ENCODE data around the gene TSEN15.

DNA sequence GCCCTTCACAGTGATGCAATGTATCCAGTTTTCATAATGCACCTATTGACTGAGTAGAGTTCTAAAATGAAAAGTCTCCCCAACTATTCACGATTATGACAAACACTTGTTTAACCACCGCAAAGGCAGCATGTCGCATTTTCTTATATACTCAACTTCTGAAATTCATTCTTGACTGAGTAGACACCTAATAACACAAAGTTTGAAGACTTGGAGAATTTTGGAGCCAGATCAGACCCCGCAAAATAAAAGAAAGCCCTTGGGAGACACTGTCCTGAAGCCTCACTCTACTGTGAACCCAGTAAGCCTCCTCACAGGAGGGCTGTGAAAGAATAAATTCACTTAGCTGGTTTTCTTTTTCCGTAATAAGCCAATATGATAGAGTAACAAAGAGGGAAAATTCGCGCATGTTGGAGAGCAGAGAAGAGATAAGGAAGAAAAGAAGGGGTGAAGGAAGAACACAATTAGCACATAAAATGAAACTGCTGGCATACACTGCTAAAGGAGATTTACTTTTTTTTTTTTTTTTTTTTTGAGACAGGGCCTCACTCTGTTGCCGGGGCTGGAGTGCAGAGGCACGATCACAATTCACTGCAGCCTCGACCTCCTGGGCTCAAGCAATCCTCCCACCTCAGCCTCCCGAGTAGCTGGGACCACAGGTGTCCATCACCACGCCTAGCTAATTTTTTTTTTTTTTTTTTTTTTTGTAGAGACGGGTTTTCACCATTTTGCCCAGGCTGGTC lies 13.5 kb upstream of the TSEN15 start:
- TF ChIP-seq, protein P1, sequence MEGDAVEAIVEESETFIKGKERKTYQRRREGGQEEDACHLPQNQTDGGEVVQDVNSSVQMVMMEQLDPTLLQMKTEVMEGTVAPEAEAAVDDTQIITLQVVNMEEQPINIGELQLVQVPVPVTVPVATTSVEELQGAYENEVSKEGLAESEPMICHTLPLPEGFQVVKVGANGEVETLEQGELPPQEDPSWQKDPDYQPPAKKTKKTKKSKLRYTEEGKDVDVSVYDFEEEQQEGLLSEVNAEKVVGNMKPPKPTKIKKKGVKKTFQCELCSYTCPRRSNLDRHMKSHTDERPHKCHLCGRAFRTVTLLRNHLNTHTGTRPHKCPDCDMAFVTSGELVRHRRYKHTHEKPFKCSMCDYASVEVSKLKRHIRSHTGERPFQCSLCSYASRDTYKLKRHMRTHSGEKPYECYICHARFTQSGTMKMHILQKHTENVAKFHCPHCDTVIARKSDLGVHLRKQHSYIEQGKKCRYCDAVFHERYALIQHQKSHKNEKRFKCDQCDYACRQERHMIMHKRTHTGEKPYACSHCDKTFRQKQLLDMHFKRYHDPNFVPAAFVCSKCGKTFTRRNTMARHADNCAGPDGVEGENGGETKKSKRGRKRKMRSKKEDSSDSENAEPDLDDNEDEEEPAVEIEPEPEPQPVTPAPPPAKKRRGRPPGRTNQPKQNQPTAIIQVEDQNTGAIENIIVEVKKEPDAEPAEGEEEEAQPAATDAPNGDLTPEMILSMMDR (IDR thresholded peaks at IDR 0.05), result no peak
- no peak for TF ChIP-seq POLR2A (IDR thresholded peaks at IDR 0.05)

Data from right lobe of liver (tissue), 4 donors.